HG03175 (cell line): Measurements from ENCODE around the gene MICB.
"Not testable (repeated sequence)": the region's sequence is repeated elsewhere in the genome, so short reads cannot be mapped to it uniquely, and the experiment has no call there.

Source experiments
- ATAC-seq: cut with Tn5 transposase; IDR thresholded peaks from one replicate; pipeline ENCODE4 v1.9.1; 2021; ENCODE audit warnings: mild to moderate bottlenecking, moderate library complexity; ENCODE audit not compliant: unreplicated experiment

The MICB gene

GRCh38 chr6:31535538-31536324, 37.8 kb downstream of the MICB start:
- ATAC-seq, result no peak

- no peak for ATAC-seq
These were observed 41.0 kb downstream of the MICB start for GRCh38 chr6:31538805-31539400.

- no peak for ATAC-seq
These were observed 42.7 kb downstream of the MICB start for GRCh38 chr6:31540640-31541039.

GRCh38 chr6:31541059-31541657, 43.2 kb downstream of the MICB start:
- ATAC-seq, result no peak

- ATAC-seq, result peak; percentile 74
These were observed 43.9 kb downstream of the MICB start, which contains the start of gene DDX39B for GRCh38 chr6:31541658-31542521. Gene DDX39B (minus strand): TSS chr6:31542003. CDS start chr6:31540532, 1,471 bp downstream.

- no peak for ATAC-seq
These were observed 45.7 kb downstream of the MICB start for GRCh38 chr6:31543639-31544038.

- ATAC-seq, result no peak
These were observed 46.7 kb downstream of the MICB start for GRCh38 chr6:31544676-31545075.

- no peak for ATAC-seq
These were observed 47.3 kb downstream of the MICB start for GRCh38 chr6:31545291-31545690.

GRCh38 chr6:31546339-31546957, 48.5 kb downstream of the MICB start, which contains the start of gene ATP6V1G2:
Gene ATP6V1G2 (minus strand): TSS chr6:31546608. CDS start chr6:31546559, 49 bp downstream.
- ATAC-seq, result peak; percentile 49

GRCh38 chr6:31546958-31547726, 49.2 kb downstream of the MICB start, which contains the start of gene NFKBIL1:
Gene NFKBIL1 (plus strand): TSS chr6:31547608. CDS start chr6:31547695, 87 bp downstream.
- ATAC-seq, result peak; percentile 69

GRCh38 chr6:31547727-31548543, 50.0 kb downstream of the MICB start:
- ATAC-seq, result no peak

- no peak for ATAC-seq
These were observed 50.6 kb downstream of the MICB start for GRCh38 chr6:31548544-31548873.

- not testable (repeated sequence) for ATAC-seq
These were observed 53.4 kb downstream of the MICB start for GRCh38 chr6:31551371-31551770.

GRCh38 chr6:31556307-31556706, 58.4 kb downstream of the MICB start:
- no peak for ATAC-seq

- ATAC-seq, result no peak
These were observed 59.7 kb downstream of the MICB start for GRCh38 chr6:31557443-31558317.

- ATAC-seq, result no peak
These were observed 60.3 kb downstream of the MICB start for GRCh38 chr6:31558318-31558625.

GRCh38 chr6:31558631-31559500, 60.9 kb downstream of the MICB start:
- ATAC-seq, result peak; percentile 32
